ENCODE measurements around the gene CD93.

The CD93 gene, protein sequence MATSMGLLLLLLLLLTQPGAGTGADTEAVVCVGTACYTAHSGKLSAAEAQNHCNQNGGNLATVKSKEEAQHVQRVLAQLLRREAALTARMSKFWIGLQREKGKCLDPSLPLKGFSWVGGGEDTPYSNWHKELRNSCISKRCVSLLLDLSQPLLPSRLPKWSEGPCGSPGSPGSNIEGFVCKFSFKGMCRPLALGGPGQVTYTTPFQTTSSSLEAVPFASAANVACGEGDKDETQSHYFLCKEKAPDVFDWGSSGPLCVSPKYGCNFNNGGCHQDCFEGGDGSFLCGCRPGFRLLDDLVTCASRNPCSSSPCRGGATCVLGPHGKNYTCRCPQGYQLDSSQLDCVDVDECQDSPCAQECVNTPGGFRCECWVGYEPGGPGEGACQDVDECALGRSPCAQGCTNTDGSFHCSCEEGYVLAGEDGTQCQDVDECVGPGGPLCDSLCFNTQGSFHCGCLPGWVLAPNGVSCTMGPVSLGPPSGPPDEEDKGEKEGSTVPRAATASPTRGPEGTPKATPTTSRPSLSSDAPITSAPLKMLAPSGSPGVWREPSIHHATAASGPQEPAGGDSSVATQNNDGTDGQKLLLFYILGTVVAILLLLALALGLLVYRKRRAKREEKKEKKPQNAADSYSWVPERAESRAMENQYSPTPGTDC

DNA sequence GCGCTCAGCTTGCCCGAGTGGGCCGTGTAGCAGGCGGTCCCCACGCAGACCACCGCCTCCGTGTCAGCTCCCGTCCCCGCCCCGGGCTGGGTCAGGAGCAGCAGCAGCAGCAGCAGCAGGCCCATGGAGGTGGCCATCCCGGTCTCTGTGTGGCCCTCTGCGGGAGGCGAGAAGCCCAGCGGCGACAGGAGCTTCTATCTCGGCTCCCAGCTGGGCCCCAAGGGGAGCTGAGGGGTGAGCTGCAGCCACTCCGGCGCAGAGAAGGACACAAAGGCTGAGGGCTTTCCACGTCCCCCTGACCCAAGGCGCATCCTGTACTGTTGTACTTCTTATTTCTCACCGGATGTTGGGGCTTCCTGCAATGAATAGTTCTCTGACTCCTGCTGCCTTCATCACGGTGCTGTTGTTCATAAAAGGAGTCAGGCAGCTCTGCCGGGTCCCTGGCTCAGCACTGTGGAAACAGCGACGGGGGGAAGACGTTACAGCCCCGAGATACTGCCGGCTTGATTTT lies at the start of gene CD93:
Gene CD93, minus strand, starts transcription at position 269 of the 511 bp plus-strand sequence. Its CDS starts 132 bp downstream, at position 137.
- no peak for DNase-seq (ENCODE audit: low read depth)

DNA sequence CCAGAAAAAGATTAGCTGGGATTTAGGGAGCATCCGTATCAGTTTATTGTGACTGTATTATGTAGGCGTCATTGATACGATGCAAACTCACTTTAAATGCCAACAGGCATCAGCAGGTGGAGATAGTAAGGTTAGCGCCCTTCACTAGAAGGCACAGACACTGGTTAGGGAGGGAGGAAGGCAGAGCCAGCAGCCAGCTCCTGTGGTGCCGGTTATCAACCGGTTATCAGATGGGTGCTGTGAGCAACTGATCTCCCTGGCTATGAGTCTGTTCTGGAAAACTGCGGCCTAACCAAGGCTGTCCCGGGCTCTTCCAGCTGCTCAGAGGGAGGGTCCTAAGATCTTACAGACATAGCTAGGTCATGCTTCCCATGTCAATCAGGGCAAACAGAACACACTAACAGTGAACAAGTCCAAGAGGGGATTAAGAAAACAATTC lies 47.5 kb upstream of the CD93 start:
- no peak for DNase-seq (ENCODE audit: low read depth)

DNA sequence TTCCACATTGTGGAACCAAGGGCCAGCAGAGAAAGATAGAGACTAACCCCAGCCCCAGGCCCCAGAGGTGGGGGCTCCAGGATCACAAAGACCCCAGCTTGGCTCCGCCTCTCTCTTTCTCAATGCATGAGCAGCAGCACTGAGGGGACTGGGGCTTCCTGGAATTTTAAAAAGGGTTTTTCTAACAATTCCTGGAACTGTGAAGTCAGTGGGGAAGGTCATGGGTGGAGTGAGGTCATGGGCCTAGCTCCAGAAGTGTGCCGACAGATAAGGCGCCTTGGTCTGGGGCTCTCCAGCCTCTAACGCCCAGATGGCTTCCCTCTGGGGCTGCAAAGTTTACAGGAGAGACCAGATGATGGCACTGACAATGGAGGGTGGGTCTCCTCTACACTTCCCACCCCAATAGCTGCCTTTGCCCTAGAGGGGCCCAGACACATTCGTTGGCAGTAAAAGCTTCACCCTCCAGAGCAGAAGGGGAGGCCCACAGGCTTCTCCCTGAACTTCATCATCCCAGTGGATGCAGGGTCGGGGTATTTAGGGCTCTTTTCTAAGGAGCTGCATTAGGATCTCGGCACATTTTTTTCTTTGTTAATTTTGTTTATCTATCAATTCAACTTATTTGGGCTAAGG lies 46.9 kb upstream of the CD93 start:
- DNase-seq (ENCODE audit: low read depth), result no peak

DNA sequence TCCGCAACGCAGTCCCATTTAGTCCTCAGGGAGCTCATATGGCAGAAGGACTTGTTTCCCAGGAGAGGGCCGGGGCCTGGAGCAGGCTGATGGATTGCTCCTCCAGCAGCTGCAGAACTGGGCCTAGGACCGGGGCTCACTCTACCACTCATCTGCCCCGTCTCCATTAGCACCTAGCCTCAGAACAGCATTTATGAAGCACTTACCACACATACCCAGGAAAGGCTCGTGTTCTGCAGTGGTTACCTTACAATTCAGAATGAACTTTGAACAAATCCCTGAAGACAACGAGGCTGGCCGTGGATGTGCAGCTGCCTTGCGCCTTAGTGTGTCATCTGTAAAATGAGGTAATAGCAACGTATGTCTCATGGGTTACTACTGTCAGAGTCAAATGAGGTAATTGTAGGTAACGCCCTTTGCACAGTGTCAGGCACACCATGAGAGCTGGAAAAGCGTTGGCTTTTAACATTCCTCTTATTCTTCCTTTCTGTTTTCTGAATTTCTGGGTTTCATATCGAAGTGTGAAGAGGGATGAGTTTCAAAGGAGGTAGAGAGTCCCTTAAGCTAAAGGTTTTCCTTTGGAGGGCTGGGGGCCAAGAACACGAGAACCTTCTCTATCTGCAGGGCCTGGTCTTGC lies 46.3 kb upstream of the CD93 start:
- no peak for DNase-seq (ENCODE audit: low read depth)

DNA sequence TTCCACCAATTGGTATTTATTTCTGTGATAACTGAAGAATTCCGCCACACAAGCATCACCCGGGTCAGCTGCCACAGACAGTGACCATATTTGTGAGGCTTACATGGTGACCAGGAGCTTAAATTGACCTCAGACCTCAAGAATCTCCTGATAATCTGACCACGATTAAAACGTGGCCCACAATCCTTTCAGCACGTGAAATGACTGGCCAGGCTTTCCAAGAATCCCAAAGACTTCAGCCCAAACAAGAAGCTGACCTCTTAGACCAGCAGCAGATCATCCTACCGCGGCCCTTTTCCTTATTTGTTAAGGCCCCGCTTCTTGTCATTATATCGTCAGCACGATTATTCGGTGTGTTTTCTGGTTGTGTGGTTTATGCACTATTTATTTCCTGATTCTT lies 45.6 kb upstream of the CD93 start:
- no peak for DNase-seq (ENCODE audit: low read depth)

DNA sequence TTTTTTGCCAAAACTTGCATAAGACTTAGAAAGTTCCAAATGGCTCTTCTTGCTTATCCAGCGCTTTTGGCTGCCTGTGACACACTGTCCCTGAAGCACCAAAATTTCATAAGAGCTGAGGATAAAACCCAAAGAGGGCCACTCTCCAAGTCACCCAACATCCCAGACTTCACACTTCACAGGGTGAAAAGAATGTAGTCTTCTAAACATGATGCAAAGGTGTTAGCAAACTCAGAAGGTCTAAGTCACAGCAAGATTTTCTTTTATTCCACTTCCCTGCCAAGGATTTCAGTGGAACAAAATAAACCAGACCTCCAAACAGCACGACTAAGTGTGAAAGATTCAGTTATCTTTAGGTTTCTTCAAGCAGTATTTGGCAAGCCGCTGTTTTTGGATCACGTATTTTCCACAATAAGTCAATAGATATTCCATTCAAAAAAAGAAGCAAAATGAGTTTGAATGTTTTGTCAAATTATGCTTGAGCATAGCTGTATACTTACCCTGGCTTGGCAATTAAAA lies 44.6 kb upstream of the CD93 start:
- DNase-seq (ENCODE audit: low read depth), result no peak

DNA sequence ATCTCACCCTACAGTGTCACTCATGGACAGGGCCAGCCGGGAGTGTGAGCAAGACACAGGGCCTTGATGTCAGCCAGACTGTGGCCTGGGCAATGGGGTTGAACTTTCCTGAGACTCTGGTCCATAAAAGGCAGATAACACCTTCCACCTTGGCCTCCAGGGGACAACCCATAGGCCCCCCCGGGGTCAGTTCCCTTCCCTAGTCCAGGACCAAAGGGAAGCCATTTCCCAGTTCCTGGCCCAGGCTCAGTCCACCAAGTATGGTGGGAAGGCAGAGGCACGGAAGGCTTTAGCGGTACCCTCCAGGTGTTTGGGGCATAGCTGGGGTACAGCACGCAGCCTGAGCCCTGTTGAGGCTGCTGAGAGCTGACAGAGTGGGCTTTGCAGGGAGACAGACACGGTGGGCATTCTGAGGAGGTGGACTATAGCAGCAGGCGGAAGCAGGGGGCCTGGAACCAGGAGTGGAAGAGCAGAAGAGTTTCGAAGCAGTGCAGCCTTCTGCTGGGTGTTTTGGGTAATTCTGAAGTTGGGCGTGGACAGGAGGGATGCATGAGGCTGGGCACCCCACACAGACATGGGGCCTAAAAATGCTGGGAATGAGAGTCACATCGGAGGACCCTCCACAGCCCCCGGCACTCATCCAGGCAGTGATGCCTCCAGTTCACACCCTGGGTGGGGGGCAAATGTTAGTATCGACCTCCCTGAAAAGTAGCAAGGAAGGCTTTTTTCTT lies 43.9 kb upstream of the CD93 start:
- DNase-seq (ENCODE audit: low read depth), result no peak

DNA sequence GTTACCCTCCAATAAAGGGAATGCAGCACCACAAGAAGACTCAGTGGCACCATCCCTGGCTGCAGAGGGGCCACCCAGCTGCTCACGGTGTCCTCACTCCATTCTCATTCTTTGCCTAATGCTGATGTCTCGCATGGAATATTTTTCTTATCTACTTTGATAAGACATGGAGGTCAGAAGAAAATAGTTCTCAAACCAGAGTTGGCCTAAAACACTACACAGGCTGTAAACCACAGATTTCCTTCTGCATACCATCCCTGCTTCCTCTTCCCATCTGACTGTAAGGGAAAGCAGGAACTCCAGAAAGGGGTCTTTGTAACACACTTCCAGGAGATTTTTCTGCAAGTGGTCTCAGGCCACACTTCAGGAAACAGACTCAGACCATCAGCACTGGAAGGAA lies 43.1 kb upstream of the CD93 start:
- no peak for DNase-seq (ENCODE audit: low read depth)

DNA sequence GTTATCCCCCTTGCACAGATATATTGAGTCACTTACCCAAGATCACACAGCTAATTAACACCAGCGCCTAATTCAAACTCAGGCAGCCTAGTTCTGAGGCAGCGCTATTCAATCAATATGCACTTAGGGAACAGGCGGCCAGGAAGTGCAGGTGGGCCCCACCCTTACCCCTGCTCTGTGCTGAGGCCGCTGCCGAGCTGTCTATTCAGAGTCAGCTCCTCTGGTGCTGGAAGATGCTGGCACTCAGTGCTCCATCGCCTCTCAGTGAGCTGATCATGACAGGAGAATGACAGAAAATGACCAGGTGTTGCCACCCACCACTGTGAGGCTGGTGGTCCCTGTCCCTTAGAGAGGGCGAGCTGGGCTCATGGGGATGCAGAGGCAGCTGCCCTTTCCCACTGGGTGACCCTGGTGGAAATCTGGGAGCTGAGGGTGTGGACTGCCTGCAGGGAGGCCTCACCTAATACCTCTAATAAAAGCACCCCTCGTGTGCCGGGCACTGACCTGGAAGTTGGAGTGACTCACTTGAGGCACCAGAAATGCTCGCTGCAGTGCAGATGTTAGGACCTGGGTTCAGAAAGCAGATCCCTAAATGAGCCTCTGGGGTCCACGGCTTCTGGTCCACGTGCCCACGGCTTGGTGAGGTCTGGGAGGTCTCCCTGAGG lies 42.5 kb upstream of the CD93 start:
- DNase-seq (ENCODE audit: low read depth), result no peak

DNA sequence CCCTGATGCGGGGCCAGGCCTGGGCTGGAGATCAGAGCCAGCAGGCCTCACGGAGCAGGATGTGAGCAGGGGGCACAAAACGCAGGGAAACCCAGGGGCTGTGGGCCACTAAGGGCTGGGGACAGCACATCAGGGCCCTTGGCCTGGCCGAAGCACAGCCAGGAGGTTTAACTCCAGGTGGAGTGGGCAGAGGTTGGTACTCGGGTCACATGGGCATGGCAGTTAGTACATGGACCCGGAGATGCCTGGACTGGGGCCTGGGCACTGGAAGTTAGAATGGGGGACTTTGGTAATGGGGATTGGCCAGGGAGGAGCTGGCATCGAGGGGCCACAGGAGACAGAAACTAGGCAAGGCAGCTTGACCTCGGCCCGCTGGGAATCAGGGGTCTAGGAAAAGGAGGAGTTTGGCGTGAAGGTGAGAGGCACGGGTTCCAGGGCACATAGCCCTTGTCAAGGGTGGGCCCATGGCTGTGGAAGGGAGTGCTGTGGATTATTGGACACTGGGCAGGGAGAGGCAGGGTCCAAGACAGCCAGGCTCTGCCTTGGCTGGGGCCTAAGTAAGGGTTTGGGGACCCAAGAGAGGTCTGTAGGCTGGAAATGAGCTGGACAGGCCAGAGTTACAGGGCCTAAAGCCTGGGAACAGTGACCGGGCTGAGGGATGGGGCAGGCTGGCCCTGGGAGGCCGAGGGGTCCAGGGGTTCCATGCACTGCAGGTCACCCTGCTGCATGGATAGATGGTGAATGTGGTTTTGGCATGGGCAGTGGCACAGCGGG lies 41.6 kb upstream of the CD93 start:
- no peak for DNase-seq (ENCODE audit: low read depth)

DNA sequence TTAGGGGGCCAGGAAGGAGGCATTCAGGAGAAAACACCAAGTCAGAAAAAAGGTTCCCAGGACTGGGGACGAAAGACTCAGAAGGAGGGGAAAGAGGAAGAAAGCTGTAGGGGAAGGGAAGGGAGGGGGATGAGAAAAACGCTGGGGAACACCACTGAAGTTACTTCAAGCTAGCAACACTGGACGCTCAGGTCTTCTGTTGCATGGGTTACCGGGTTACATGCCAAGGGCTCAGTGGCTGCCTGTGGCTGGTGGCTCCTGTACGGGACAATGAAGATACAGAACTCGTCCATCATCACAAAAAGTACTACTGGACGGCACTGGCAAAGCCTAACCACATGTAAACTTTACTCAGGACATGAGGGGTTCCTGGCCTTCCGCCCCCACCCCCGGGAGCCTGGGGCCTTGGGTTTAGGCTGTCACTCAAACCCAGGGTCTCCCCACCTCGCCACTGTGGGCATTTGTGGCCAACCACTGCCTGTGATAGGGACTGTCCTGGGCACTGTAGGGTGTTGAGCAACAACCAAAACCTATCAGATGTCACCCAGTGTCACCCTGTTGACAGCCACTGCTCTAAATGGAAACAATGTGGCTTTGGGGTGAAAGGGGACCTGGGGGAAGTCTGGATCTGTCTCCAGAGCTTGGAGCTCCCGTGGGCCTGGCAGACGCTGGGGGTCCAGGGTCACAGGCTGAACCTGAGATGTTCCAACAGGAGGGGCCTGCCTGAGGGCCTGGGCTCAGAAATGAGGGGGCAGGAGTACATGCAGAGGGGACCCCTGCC lies 40.3 kb upstream of the CD93 start:
- no peak for DNase-seq (ENCODE audit: low read depth)

DNA sequence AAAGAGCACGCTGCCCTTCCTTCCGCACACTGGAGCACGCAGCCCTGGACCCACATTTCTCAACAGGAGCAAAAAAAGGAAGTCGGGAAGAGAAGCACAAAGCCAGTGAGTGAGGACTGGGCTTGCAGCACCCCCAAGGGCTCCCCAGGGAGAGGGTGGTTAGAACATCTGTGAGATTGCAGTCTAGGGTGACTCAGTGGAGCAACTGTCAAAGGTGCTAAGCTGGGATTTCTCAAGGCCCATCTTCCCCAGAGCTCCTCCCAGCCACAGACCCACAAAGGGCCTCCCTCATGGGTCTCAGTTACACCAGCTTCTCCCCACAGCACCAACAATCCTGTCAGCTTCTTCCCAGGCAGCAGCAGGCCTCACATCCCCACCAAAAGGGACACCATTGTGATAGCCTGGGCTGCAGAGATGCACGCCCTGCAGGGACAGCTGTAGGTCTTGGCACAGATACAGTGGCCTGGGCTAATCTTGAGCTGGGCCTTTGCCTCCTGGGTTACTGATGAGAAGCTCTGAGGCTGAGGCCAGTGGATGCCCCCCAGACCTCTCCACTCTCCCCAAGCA lies 39.6 kb upstream of the CD93 start:
- no peak for DNase-seq (ENCODE audit: low read depth)

DNA sequence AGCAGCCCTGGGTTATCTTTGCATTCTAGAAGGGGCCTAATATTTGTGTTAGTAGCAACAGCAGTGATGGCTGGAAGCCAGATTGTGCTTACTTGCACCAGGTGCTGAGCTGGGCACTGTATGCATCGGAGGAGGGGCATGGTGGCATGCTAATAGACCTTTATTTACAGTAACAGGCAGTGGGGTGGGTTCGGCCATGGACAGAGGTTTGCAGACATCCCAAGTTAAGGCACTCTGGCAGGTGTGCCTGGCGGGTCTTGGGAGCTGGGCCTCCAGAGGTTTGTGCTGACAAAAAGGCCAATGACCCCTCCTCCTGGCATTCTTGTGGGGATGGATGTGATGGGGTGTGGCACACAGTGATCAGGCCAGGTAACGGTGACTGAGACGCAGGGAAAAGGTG lies 39.0 kb upstream of the CD93 start:
- no peak for DNase-seq (ENCODE audit: low read depth)

DNA sequence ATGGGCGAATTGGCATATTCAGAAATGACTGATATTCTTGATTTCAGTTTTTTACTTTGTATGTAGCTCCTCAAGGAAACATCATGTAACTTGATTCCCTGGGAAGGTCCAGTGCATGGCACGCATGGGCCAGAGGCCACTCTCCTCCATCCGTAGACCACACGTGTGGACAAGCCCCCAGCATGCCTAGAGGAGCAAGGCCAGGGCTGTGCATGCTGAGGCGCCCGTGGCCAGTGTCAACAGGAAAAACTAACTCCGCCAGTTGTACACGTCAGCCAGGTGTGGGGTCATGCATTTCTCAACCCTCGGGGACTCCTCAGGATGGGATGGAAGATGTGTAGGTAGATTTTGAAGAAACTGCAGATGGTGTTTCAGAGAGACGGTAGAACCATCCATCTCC lies 37.8 kb upstream of the CD93 start:
- no peak for DNase-seq (ENCODE audit: low read depth)

DNA sequence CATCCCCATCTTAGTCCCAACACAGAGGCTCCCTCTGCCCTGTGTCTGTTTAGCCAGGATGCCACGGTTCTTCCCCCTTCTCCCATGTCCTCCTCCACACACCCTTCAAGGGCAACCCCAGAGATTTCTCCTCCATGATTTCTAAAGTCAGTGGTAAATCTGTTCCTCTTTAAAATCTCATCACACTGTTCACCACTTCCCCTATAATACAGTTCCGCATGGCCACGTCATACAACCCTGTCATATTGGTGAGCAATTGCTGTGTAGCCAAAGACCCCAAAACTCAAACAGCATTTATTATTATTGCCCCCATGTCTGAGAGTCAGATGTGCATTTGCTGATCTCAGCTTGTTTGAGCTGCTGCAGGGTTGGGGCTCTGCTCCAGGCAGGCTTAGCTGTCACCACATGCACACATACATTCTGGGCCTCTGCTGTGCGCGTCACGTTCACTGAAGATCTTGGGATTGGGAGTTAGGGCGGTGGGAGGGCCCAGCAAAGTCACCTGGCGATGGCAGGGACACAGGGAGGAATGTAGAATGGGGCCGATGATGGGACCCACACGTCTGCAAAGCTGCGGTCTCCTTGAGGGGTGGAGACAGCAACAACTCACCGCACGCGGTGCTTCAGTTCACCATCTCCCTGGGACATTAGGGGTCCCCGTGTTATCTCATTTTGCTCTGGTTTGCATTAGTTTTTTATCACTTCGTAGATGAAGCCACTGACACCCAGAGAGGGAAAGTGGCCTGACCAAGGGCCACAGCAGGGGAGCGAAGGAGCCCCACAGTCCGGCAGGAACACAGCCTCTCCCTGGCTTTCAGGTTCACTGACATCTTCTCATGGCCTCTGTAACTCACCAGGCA lies 36.9 kb upstream of the CD93 start:
- DNase-seq (ENCODE audit: low read depth), result no peak

DNA sequence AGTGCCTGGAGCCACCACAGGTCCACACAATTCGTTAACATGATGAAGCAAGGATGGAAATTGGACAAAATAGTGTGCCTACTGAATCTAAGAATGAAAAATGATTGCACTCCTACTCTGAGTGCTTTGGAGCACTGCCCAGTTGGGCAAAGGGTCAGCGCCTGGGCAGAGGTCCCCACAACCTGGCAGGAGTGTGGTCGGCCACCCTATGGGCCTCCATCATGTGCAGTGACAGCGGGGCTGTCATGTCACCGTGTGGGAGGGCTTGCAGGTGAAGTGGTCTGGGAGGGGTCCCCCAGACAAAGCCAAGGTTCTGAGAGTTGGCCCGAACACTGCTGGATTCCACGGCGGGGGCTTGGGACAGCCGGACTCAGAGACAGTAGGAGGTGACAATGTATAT lies 36.2 kb upstream of the CD93 start:
- no peak for DNase-seq (ENCODE audit: low read depth)

DNA sequence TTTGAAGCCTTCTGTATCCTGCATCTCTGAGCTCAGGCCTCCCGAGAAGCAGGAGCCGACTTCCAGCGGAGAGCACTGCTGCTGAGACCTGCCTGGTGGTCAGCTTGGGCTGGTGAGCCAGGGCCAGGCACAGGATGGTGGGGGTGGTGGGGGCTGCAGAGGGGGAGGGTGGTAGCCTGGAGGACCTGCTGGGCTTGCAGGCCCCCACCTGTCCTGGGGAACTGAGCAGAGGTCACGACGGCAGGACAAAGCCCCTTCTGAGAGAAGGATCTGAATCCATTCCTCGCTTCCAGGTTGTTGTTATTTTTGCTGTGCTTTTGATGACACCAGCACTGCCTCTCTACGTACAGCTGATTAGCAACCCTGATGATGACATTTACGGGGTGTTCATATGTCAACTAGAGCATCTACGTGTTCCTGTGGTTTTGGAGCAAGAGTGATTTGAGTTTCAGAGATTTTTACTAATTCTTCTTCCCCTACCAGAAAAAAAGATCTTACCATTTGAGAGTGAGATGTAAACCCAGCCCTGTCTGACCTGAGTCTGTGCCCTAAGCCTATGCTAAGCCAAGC lies 35.7 kb upstream of the CD93 start:
- no peak for DNase-seq (ENCODE audit: low read depth)
